ENCODE data around the gene TPTE2.

- no peak for TF ChIP-seq CTCF (IDR thresholded peaks at IDR 0.05)
- no peak for TF ChIP-seq POLR2A (IDR thresholded peaks at IDR 0.05)
Measured at GRCh38 chr13:19596960-19597361, 35.6 kb upstream of the TPTE2 start.
